ENCODE results near the gene CIPC. TPM values are rescaled to one million over a fixed set of nuclear protein-coding genes. Genes with fewer than 3 reads are reported as not detected.

CIPC gene
- total and polyA plus RNA-seq, 9 of the 15 experiments (the other 6 are each of a cell fraction or from before 2014, with no cell fraction given) = 5.0 to 16.9 (median 10.7) TPM

- TF ChIP-seq ZNF224 (CRISPR knock-in tag; IDR thresholded peaks at IDR 0.05) = no peak
- no peak for TF ChIP-seq ZNF253 (CRISPR knock-in tag; conservative IDR thresholded peaks at IDR 0.05)
- no peak for TF ChIP-seq NRF1 (conservative IDR thresholded peaks at IDR 0.05 in 1 of 2, IDR thresholded peaks at IDR 0.05 in 1 of 2)
- no peak for TF ChIP-seq POLR2AphosphoS2 (IDR thresholded peaks at IDR 0.05; ENCODE audit: low read length)
- no peak for TF ChIP-seq ZNF133 (CRISPR knock-in tag; IDR thresholded peaks at IDR 0.05)
- no peak for TF ChIP-seq RBM25 (IDR thresholded peaks at IDR 0.05; ENCODE audit: low read depth, low read length, severe bottlenecking)
- Histone ChIP-seq H3K27me3 (ENCODE audit: control insufficient read depth in 2 of 2, insufficient read depth in 2 of 2, low read length in 2 of 2) (peaks cover 0 to 1% of the 10 kb centered on the region in 2 experiments; a peak in 2 of 5 replicates), H4K20me1 (replicated peaks; ENCODE audit: control insufficient read depth, insufficient read depth, low read length) (no peaks in the 10 kb centered on the region), H3K9ac (ENCODE audit: insufficient read depth in 1 of 2, low read depth in 2 of 2, low read length in 2 of 2) (no peak overlapping the region), H3K4me1 (replicated peaks in 1 of 2; ENCODE audit: control insufficient read depth in 2 of 2, insufficient read depth in 2 of 2, low read length in 2 of 2) (no peaks in the 10 kb centered on the region; a peak in 2 of 5 replicates), H3K9me1 (ENCODE audit: control insufficient read depth, insufficient read depth, low read length) (no peaks in the 10 kb centered on the region), H3K36me3 (ENCODE audit: control insufficient read depth, insufficient read depth, low read length) (no peaks in the 10 kb centered on the region), H3K9me3 (replicated peaks; ENCODE audit: control insufficient read depth, insufficient read depth, low read depth, low read length) (no peaks in the 10 kb centered on the region), H3K27ac (ENCODE audit: extremely low read depth, low read depth, low read length) (no peak overlapping the region), H3K79me2 (ENCODE audit: control insufficient read depth, insufficient read depth, low read length) (no peaks in the 10 kb centered on the region), H3K4me2 (ENCODE audit: insufficient read depth, low read length) (no peak overlapping the region), H2AFZ (ENCODE audit: low read depth, low read length) (no peak overlapping the region), H3K4me3 (no peak overlapping the region)
- FAIRE-seq (no peak), DNase-seq (ENCODE audit: extremely low read depth in 1 of 4, low spot score in 3 of 4) (no peak), ATAC-seq (no peak)
- no TSS peak for BruUV-seq (replicated peaks)
- intact Hi-C loops (cut with micrococcal nuclease) (no loop called here), in situ Hi-C loops (cut with MboI) (loop anchor here (25.0 kb wide), 1 partner anchor 363 kb away; no protein-coding TSS in a partner anchor)
- ChIA-PET CTCF (ENCODE audit: low intra/inter-chr PET ratio) (no interaction called here), POLR2A (interaction anchor here (0.6 kb wide), 1 partner anchor 30 kb away, joined by 3 read pairs; no protein-coding TSS in a partner anchor)
Measured at GRCh38 chr14:77074969-77075368, 23.1 kb upstream of the CIPC start.

DNA sequence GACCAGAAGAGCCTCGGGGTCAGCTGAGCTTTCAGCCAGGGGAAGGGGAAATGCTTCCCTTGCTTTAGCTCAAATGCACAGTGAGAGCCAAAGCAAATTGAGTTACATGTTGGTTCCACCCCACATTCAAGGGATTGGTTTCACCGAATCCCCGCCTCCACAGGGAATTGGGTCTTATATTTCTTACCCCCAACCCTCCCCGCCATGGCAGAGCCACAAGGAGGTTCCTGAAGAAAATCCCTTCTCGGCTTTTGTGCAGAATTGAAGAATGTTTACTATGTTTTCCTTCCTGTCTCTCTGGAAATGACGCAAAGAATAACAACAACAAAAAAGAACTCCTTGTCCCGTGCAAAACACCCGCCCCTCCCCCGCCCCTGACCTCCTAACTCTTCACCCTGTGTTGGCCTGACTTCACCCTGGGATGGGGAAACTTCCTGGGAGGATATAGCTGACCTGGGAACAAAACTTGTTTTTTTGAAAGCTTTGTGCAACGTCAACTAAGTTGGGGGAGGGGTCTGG lies 21.9 kb upstream of the CIPC start:
- FAIRE-seq (no peak), ATAC-seq (no peak), DNase-seq (ENCODE audit: extremely low read depth in 1 of 4, low spot score in 3 of 4) (no peak)
- H2AFZ ChIP-seq (ENCODE audit: low read depth, low read length) = no peak overlapping the region
- no peaks in the 10 kb centered on the region for H3K9me1 ChIP-seq (ENCODE audit: control insufficient read depth, insufficient read depth, low read length)
- BruUV-seq (replicated peaks) = no TSS peak
- 11% methylated on average over 8 of the region's 10 CpGs for WGBS (ENCODE audit: insufficient coverage, low coverage, missing lambda C conversion rate)
- in situ Hi-C loops (cut with MboI) (no loop called here), intact Hi-C loops (cut with micrococcal nuclease) (no loop called here)
- no peaks in the 10 kb centered on the region for H3K79me2 ChIP-seq (ENCODE audit: control insufficient read depth, insufficient read depth, low read length)
- H3K36me3 ChIP-seq (ENCODE audit: control insufficient read depth, insufficient read depth, low read length) = no peaks in the 10 kb centered on the region
- POLR2A ChIA-PET = interaction anchor here (2.0 kb wide), 1 partner anchor 10 kb away, joined by 8 read pairs; no protein-coding TSS in a partner anchor
- TF ChIP-seq EP300 (IDR thresholded peaks at IDR 0.05; ENCODE audit: low read length) (no peak), ELK3 (CRISPR knock-in tag; IDR thresholded peaks at IDR 0.05) (no peak), TEAD1 (CRISPR knock-in tag; IDR thresholded peaks at IDR 0.05) (no peak), PRDM10 (IDR thresholded peaks at IDR 0.05; ENCODE audit: partially characterized antibody) (peak; percentile 64), NR2C2 (CRISPR knock-in tag; IDR thresholded peaks at IDR 0.05) (no peak), NR2C2 (tag; IDR thresholded peaks at IDR 0.05) (peak; percentile 35; the same call in 1 of the 2 replicates)
- H4K20me1 ChIP-seq (replicated peaks; ENCODE audit: control insufficient read depth, insufficient read depth, low read length) = no peaks in the 10 kb centered on the region
- CTCF ChIA-PET (ENCODE audit: low intra/inter-chr PET ratio) = interaction anchor here (0.6 kb wide), 1 partner anchor 33 kb away, joined by 4 read pairs; no protein-coding TSS in a partner anchor
- H3K4me3 ChIP-seq = no peak overlapping the region
- no peak overlapping the region for H3K9ac ChIP-seq (ENCODE audit: insufficient read depth in 1 of 2, low read depth in 2 of 2, low read length in 2 of 2)
- H3K27me3 ChIP-seq (ENCODE audit: control insufficient read depth in 2 of 2, insufficient read depth in 2 of 2, low read length in 2 of 2) = no peaks in the 10 kb centered on the region; a peak in 2 of 5 replicates
- H3K4me2 ChIP-seq (ENCODE audit: insufficient read depth, low read length) = no peak overlapping the region
- no peak overlapping the region for H3K27ac ChIP-seq (ENCODE audit: extremely low read depth, low read depth, low read length)
- H3K9me3 ChIP-seq (replicated peaks; ENCODE audit: control insufficient read depth, insufficient read depth, low read depth, low read length) = no peaks in the 10 kb centered on the region
- H3K4me1 ChIP-seq (replicated peaks in 1 of 2; ENCODE audit: control insufficient read depth in 2 of 2, insufficient read depth in 2 of 2, low read length in 2 of 2) = no peaks in the 10 kb centered on the region; a peak in 2 of 5 replicates
